ENCODE measurements around the gene XCR1.

- peak; percentile 82 for TF ChIP-seq POLR2A (IDR thresholded peaks at IDR 0.05)
- TF ChIP-seq CTCF (IDR thresholded peaks at IDR 0.05) = no peak
Observed at GRCh38 chr3:45995236-45996192, 31.8 kb downstream of the XCR1 start, which contains the start of gene FYCO1.
